SK-N-MC (cell line): ENCODE measurements around the gene COL5A2.

ENCODE experiments used
- DNase-seq: peaks from one replicate; pipeline ENCODE4 v3.0.0-alpha.2; 2011; ENCODE audit warnings: low read depth, low spot score
- H3K27ac ChIP-seq: fragments of 200-600 bp; sonication (generic); 2 replicates; pipeline ENCODE4 v1.5.1; 2016; ENCODE audit warnings: mixed run types
- H3K36me3 ChIP-seq: fragments of 200-600 bp; sonication (generic); 2 replicates; pipeline ENCODE4 v1.6.1; 2017; ENCODE audit warnings: antibody characterized with exemption, low read length, mixed read lengths; ENCODE audit not compliant: insufficient read depth
- H3K4me3 ChIP-seq: fragments of 200-600 bp; sonication (generic); 2 replicates; pipeline ENCODE4 v1.5.1; 2016
- H3K9ac ChIP-seq: fragments of 200-600 bp; sonication (generic); 2 replicates; pipeline ENCODE4 v1.8.0; 2017; ENCODE audit warnings: mixed run types, mixed read lengths; ENCODE audit not compliant: insufficient read length
- H3K9me3 ChIP-seq: fragments of 200-600 bp; sonication (generic); 2 replicates; pipeline ENCODE4 v1.6.1; 2017; ENCODE audit warnings: low read depth, mild to moderate bottlenecking, antibody characterized with exemption, low read length, moderate library complexity, mixed read lengths
- EZH2 ChIP-seq: fragments of 200-600 bp; sonication (generic); IDR thresholded peaks from one replicate; pipeline ENCODE4 v1.6.1; 2017; ENCODE audit warnings: antibody characterized with exemption
- FOXP2 ChIP-seq: optimal IDR thresholded peaks from 2 replicates; pipeline ENCODE3; 2011; ENCODE audit warnings: mild to moderate bottlenecking, moderate library complexity; ENCODE audit not compliant: insufficient read depth; ENCODE audit errors: extremely low read length, control extremely low read depth
- POLR2AphosphoS5 ChIP-seq: IDR thresholded peaks from 2 replicates; pipeline ENCODE4 v1.6.1; 2012; ENCODE audit warnings: mild to moderate bottlenecking, low read depth, low read length, borderline replicate concordance

COL5A2 gene

GRCh38 chr2:189113963-189114362, 65.6 kb downstream of the COL5A2 start:
- Histone ChIP-seq H3K4me3 (no peak overlapping the region), H3K9me3 (no peaks in the 10 kb centered on the region), H3K36me3 (peaks cover 16% of the 10 kb centered on the region), H3K27ac (peak overlapping the region; percentile 4; the same call in 1 of the 2 replicates), H3K9ac (peak overlapping the region; percentile 46)
- DNase-seq, result no peak
- TF ChIP-seq FOXP2 (no peak), POLR2AphosphoS5 (no peak), EZH2 (no peak)

GRCh38 chr2:189111063-189111715, 68.4 kb downstream of the COL5A2 start:
- no peak overlapping the region for H3K27ac ChIP-seq

DNA sequence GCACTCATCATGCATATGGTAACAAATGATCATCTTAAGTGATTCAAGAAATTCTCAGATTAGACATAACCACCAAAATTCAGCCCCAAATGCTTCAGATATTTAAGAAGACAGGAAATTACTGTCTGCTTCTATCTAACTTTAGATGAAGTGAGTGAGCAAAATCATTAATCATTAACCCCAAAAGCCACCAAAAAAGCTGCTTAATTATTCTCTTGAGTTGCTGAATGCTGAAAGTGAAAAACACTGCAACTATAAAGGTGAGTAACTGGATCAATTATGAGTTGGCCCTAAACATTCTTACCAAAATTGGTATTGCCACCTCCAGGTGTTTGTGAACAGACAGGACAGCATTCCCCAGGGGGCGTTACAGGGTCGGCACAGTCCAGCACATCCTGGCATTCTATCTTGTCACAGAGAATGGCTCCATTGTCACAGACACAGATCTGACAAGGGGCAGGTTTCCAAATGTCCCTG, 69.6 kb downstream of the COL5A2 start:
- H3K27ac ChIP-seq, result no peak overlapping the region
- no peak overlapping the region for H3K4me3 ChIP-seq
- no peak for DNase-seq
- H3K36me3 ChIP-seq, result peaks cover 32% of the 10 kb centered on the region
- TF ChIP-seq FOXP2, result no peak
- no peak for TF ChIP-seq POLR2AphosphoS5
- TF ChIP-seq EZH2, result no peak
- no peak overlapping the region for H3K9ac ChIP-seq
- no peaks in the 10 kb centered on the region for H3K9me3 ChIP-seq

More at GRCh38 chr2:189111063-189111715, 68.4 kb downstream of the COL5A2 start:
- H3K9me3 ChIP-seq, result no peaks in the 10 kb centered on the region
- H3K4me3 ChIP-seq, result no peak overlapping the region
- TF ChIP-seq POLR2AphosphoS5 (no peak), EZH2 (no peak), FOXP2 (no peak)
- H3K9ac ChIP-seq, result no peak overlapping the region
- peaks cover 32% of the 10 kb centered on the region for H3K36me3 ChIP-seq
- DNase-seq, result no peak

DNA sequence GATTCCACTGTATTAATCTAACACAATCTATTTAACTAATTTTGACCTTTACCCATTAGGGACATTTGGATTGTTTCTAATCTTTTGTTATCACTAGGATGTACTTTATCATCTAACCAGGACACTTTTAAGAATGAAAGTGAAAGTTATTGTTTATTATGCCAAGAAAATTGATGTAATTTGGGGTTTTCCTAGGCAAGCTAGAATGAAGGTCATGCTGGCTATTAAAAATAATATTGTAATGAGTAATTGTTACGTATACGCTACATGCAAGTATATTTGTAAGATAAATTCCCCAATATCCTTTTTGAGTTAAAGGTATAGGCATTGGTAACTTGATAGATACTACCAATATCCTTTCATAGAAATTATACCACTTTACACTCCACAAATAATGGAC, 74.6 kb downstream of the COL5A2 start:
- H3K9ac ChIP-seq, result no peak overlapping the region
- no peak for TF ChIP-seq EZH2
- no peak for TF ChIP-seq FOXP2
- TF ChIP-seq POLR2AphosphoS5, result no peak
- H3K9me3 ChIP-seq, result no peaks in the 10 kb centered on the region; the same call in 1 of the 2 replicates
- H3K4me3 ChIP-seq, result no peak overlapping the region
- no peak overlapping the region for H3K27ac ChIP-seq
- no peak for DNase-seq
- H3K36me3 ChIP-seq, result peaks cover 26% of the 10 kb centered on the region

GRCh38 chr2:189102735-189103134, 76.8 kb downstream of the COL5A2 start:
- H3K36me3 ChIP-seq, result peaks cover 4% of the 10 kb centered on the region
- TF ChIP-seq EZH2 (no peak), FOXP2 (no peak), POLR2AphosphoS5 (no peak)
- H3K4me3 ChIP-seq, result no peak overlapping the region

GRCh38 chr2:189097934-189098333, 81.6 kb downstream of the COL5A2 start:
- no peak for TF ChIP-seq EZH2
- TF ChIP-seq POLR2AphosphoS5, result no peak
- Histone ChIP-seq H3K27ac (no peak overlapping the region), H3K9me3 (no peaks in the 10 kb centered on the region), H3K4me3 (no peak overlapping the region), H3K9ac (no peak overlapping the region), H3K36me3 (peaks cover 13% of the 10 kb centered on the region; the same call in 1 of the 2 replicates)
- no peak for DNase-seq

More at GRCh38 chr2:189102735-189103134, 76.8 kb downstream of the COL5A2 start:
- no peak for DNase-seq
- Histone ChIP-seq H3K9ac (no peak overlapping the region), H3K27ac (no peak overlapping the region), H3K9me3 (no peaks in the 10 kb centered on the region; the same call in 1 of the 2 replicates)

DNA sequence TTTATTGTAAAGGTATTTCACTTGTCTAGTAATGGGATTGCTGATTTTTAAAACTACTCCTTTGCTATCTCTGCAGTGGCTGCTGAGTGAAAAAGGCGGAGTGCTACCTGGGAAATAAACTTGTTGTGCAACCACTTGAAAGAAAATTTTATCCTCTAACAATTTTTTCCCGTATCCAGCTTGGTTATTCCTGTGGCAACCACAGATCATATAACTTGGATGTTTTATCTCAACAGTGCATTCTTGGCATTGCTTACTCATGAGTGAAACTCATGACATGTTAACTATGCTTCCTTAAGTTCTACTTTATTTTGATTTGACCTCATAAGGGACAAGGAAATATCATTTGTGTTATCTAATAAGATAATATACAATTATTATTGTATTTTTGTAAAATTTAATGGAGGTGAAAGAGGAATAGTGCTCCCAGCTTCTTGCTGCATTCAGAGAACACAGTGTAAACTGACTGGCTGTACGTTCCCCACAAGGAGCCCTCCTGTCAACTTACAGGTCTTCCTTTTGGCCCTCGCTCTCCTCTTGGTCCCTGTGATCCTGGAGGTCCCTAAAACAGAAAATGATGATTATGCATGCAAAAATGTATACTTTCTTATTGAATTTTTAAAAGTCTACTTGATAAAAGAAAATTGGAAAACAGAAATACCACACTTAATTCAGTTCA, 82.7 kb downstream of the COL5A2 start:
- Histone ChIP-seq H3K27ac (no peak overlapping the region; the same call in 1 of the 2 replicates), H3K9ac (no peak overlapping the region), H3K9me3 (no peaks in the 10 kb centered on the region), H3K36me3 (peaks cover 21% of the 10 kb centered on the region), H3K4me3 (no peak overlapping the region)
- DNase-seq, result no peak
- TF ChIP-seq POLR2AphosphoS5, result no peak
- TF ChIP-seq EZH2, result no peak

- no peak for TF ChIP-seq EZH2
- TF ChIP-seq FOXP2, result no peak
- TF ChIP-seq POLR2AphosphoS5, result no peak
- Histone ChIP-seq H3K27ac (no peak overlapping the region), H3K4me3 (no peak overlapping the region), H3K9ac (no peak overlapping the region), H3K36me3 (peaks cover 37% of the 10 kb centered on the region), H3K9me3 (no peaks in the 10 kb centered on the region)
- no peak for DNase-seq
Observed at GRCh38 chr2:189095101-189095500, 84.5 kb downstream of the COL5A2 start.

- peaks cover 59% of the 10 kb centered on the region for H3K36me3 ChIP-seq
- no peaks in the 10 kb centered on the region for H3K9me3 ChIP-seq
- H3K27ac ChIP-seq, result no peak overlapping the region
- DNase-seq, result no peak
- TF ChIP-seq POLR2AphosphoS5 (no peak), FOXP2 (no peak), EZH2 (no peak)
- no peak overlapping the region for H3K9ac ChIP-seq
- H3K4me3 ChIP-seq, result no peak overlapping the region
Observed at GRCh38 chr2:189092936-189093335, 86.6 kb downstream of the COL5A2 start.
